ENCODE results near the gene STEAP1B.

STEAP1B gene

GRCh38 chr7:22480523-22481075, 19.4 kb downstream of the STEAP1B start:
- DNase-seq (ENCODE audit: low spot score) (no peak), ATAC-seq (ENCODE audit: low read depth) (no peak)
- Histone ChIP-seq H3K9me3 (ENCODE audit: severe bottlenecking) (no peaks in the 10 kb centered on the region), H3K4me1 (ENCODE audit: insufficient read depth, poor library complexity, severe bottlenecking) (no peaks in the 10 kb centered on the region), H3K27me3 (ENCODE audit: insufficient read depth, poor library complexity, severe bottlenecking) (no peaks in the 10 kb centered on the region), H3K36me3 (ENCODE audit: low read depth) (peaks cover 4% of the 10 kb centered on the region), H3K4me3 (ENCODE audit: severe bottlenecking) (no peak overlapping the region), H3K27ac (ENCODE audit: poor library complexity, severe bottlenecking) (no peak overlapping the region)
- TF ChIP-seq CTCF (IDR thresholded peaks at IDR 0.05; ENCODE audit: poor library complexity, severe bottlenecking) = no peak

GRCh38 chr7:22477876-22478450, 22.0 kb downstream of the STEAP1B start:
- peaks cover 4% of the 10 kb centered on the region for H3K36me3 ChIP-seq (ENCODE audit: low read depth)
- TF ChIP-seq CTCF (IDR thresholded peaks at IDR 0.05; ENCODE audit: poor library complexity, severe bottlenecking) = no peak
- H3K4me1 ChIP-seq (ENCODE audit: insufficient read depth, poor library complexity, severe bottlenecking) = no peaks in the 10 kb centered on the region
- ATAC-seq (ENCODE audit: low read depth) (no peak), DNase-seq (ENCODE audit: low spot score) (no peak)
- no peak overlapping the region for H3K27ac ChIP-seq (ENCODE audit: poor library complexity, severe bottlenecking)
- no peaks in the 10 kb centered on the region for H3K9me3 ChIP-seq (ENCODE audit: severe bottlenecking)
- no peaks in the 10 kb centered on the region for H3K27me3 ChIP-seq (ENCODE audit: insufficient read depth, poor library complexity, severe bottlenecking)
- H3K4me3 ChIP-seq (ENCODE audit: severe bottlenecking) = no peak overlapping the region

- no peak overlapping the region for H3K4me3 ChIP-seq (ENCODE audit: severe bottlenecking)
- DNase-seq (ENCODE audit: low spot score) = no peak
- no peak overlapping the region for H3K27ac ChIP-seq (ENCODE audit: poor library complexity, severe bottlenecking)
Measured at GRCh38 chr7:22477262-22477661, 22.7 kb downstream of the STEAP1B start.

GRCh38 chr7:22476824-22477223, 23.2 kb downstream of the STEAP1B start:
- DNase-seq (ENCODE audit: low spot score) (no peak), ATAC-seq (ENCODE audit: low read depth) (no peak)
- Histone ChIP-seq H3K36me3 (ENCODE audit: low read depth) (peaks cover 4% of the 10 kb centered on the region), H3K4me3 (ENCODE audit: severe bottlenecking) (no peak overlapping the region), H3K27ac (ENCODE audit: poor library complexity, severe bottlenecking) (no peak overlapping the region), H3K27me3 (ENCODE audit: insufficient read depth, poor library complexity, severe bottlenecking) (no peaks in the 10 kb centered on the region), H3K9me3 (ENCODE audit: severe bottlenecking) (no peaks in the 10 kb centered on the region), H3K4me1 (ENCODE audit: insufficient read depth, poor library complexity, severe bottlenecking) (no peaks in the 10 kb centered on the region)
- no peak for TF ChIP-seq CTCF (IDR thresholded peaks at IDR 0.05; ENCODE audit: poor library complexity, severe bottlenecking)

More at GRCh38 chr7:22477262-22477661, 22.7 kb downstream of the STEAP1B start:
- TF ChIP-seq CTCF (IDR thresholded peaks at IDR 0.05; ENCODE audit: poor library complexity, severe bottlenecking) = no peak
- no peak for ATAC-seq (ENCODE audit: low read depth)
- no peaks in the 10 kb centered on the region for H3K27me3 ChIP-seq (ENCODE audit: insufficient read depth, poor library complexity, severe bottlenecking)
- H3K4me1 ChIP-seq (ENCODE audit: insufficient read depth, poor library complexity, severe bottlenecking) = no peaks in the 10 kb centered on the region
- no peaks in the 10 kb centered on the region for H3K9me3 ChIP-seq (ENCODE audit: severe bottlenecking)
- H3K36me3 ChIP-seq (ENCODE audit: low read depth) = peaks cover 4% of the 10 kb centered on the region

- no peak for ATAC-seq (ENCODE audit: low read depth)
- Histone ChIP-seq H3K27ac (ENCODE audit: poor library complexity, severe bottlenecking) (no peak overlapping the region), H3K4me1 (ENCODE audit: insufficient read depth, poor library complexity, severe bottlenecking) (no peaks in the 10 kb centered on the region), H3K9me3 (ENCODE audit: severe bottlenecking) (no peaks in the 10 kb centered on the region), H3K27me3 (ENCODE audit: insufficient read depth, poor library complexity, severe bottlenecking) (no peaks in the 10 kb centered on the region), H3K36me3 (ENCODE audit: low read depth) (no peaks in the 10 kb centered on the region; the same call in 1 of the 2 replicates), H3K4me3 (ENCODE audit: severe bottlenecking) (no peak overlapping the region)
- TF ChIP-seq CTCF (IDR thresholded peaks at IDR 0.05; ENCODE audit: poor library complexity, severe bottlenecking) = no peak
- DNase-seq (ENCODE audit: low spot score) = no peak
Measured at GRCh38 chr7:22474645-22475044, 25.3 kb downstream of the STEAP1B start.

All from RWPE2 (cell line).